Endothelial cell of umbilical vein (primary cell): ENCODE measurements around the gene PARP1.

Experiments used
- CTCF ChIP-seq, 2 donors: IDR thresholded peaks; 1 replicate in 1 of 2; 2 replicates in 1 of 2; pipeline ENCODE4 v1.5.1; 2011; ENCODE audit warnings: low read length in 2 of 2, mild to moderate bottlenecking in 2 of 2, moderate library complexity in 2 of 2, control low read depth in 1 of 2, inconsistent platforms in 1 of 2, low read depth in 1 of 2; ENCODE audit not compliant: insufficient read depth in 1 of 2; ENCODE audit errors: extremely low read depth in 1 of 2
- EZH2 ChIP-seq: IDR thresholded peaks from 2 replicates; pipeline ENCODE4 v1.6.1; 2012; ENCODE audit warnings: borderline replicate concordance, low read depth, mild to moderate bottlenecking, moderate library complexity, low read length, inconsistent platforms; ENCODE audit not compliant: severe bottlenecking
- GATA2 ChIP-seq: IDR thresholded peaks from 2 replicates; pipeline ENCODE4 v1.7.0; 2011; ENCODE audit warnings: low read depth, mild to moderate bottlenecking, moderate library complexity, mixed read lengths, low read length; ENCODE audit not compliant: insufficient read length, insufficient read depth
- MYC ChIP-seq: IDR thresholded peaks from one replicate; pipeline ENCODE4 v1.6.1; 2011; ENCODE audit warnings: mild to moderate bottlenecking, low read depth, low read length
- POLR2A ChIP-seq: IDR thresholded peaks from 2 replicates; pipeline ENCODE4 v1.6.1; 2012; ENCODE audit warnings: low read depth, mild to moderate bottlenecking, control low read depth, low read length
- POLR2AphosphoS5 ChIP-seq: IDR thresholded peaks from 2 replicates; pipeline ENCODE4 v1.6.1; 2012; ENCODE audit warnings: low read depth, mild to moderate bottlenecking, control low read depth, low read length, moderate library complexity; ENCODE audit not compliant: insufficient read depth
- TF ChIP-seq, protein P1 (sequence below): IDR thresholded peaks from 2 replicates; pipeline ENCODE4 v1.6.1; 2011; ENCODE audit not compliant: insufficient read depth, insufficient read length

GRCh38 chr1:226405411-226405988, 2.4 kb downstream of the PARP1 start:
- no peak for TF ChIP-seq CTCF (IDR thresholded peaks at IDR 0.05; ENCODE audit: extremely low read depth in 1 of 2, insufficient read depth in 1 of 2, low read depth in 1 of 2, low read length in 2 of 2)
- no peak for TF ChIP-seq POLR2A
- TF ChIP-seq EZH2, result no peak
- no peak for TF ChIP-seq GATA2
- TF ChIP-seq, protein P1, sequence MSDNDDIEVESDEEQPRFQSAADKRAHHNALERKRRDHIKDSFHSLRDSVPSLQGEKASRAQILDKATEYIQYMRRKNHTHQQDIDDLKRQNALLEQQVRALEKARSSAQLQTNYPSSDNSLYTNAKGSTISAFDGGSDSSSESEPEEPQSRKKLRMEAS, result no peak
- no peak for TF ChIP-seq POLR2AphosphoS5
- no peak for TF ChIP-seq MYC
